NCI-H2107 (cell line): Measurements from ENCODE around the gene KTI12.
A peak's percentile ranks its signal among the peaks of the same experiment; 100 is the strongest.
"Not testable (repeated sequence)": the region's sequence is repeated elsewhere in the genome, so short reads cannot be mapped to it uniquely, and the experiment has no call there.

ENCODE experiments used
- DNase-seq: peaks from one replicate; lab custom pipeline; 2025; lab: John Stamatoyannopoulos, UW

The KTI12 gene

DNA sequence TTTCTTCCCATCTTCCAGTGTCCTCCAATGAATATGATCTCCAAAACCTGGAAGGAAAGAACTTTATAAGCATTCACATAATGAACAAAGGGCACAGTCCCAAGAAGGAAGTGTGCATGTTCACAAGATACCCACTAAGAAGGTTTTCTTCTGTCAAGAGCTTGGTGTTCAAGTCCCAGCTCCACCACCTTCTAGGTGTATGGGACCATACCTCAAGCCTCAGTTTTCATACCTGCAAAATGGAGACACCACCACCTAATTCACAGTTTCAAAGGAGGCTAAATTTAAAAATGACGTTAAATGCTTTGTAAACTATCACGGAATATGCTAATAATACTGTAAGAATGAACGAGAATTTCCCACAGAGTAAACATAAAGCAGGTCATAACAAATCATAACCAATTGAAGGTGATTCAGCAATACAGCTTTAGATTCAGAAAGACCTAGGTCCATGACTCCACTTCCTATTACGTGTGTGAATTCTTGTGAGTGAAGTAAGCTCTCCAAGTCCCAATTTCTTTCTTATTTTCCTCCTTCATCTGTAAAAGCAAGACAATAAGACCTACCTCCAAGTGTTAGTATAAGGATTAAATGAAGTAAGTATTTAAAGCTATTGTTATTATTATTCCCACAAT lies 8.1 kb upstream of the KTI12 start:
- DNase-seq = no peak

- no peak for DNase-seq
Measured at GRCh38 chr1:52037909-52038308, 4.3 kb upstream of the KTI12 start.

DNA sequence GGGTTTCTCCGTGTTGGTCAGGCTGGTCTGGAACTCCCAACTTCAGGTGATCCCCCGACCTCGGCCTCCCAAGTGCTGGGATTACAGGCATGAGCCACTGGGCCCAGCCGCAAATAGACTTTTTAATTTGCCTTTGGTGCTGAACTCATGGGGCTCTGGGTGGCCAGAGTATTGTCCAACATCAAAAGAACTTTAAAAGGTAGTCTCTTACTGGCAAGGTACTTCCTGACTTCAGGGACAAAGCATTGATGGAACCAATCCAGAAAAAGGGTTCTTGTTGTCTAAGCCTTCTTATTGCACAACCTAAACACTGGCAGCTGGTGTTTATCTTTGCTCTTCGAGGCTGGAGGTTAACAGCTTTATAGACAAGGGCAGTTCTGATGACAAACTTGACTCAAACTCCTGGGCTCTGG lies 3.8 kb upstream of the KTI12 start:
- no peak for DNase-seq

GRCh38 chr1:52034050-52034384 lies 407 bp upstream of the KTI12 start:
- no peak for DNase-seq

GRCh38 chr1:52032785-52033131 lies 852 bp downstream of the KTI12 start:
- DNase-seq = no peak

- no peak for DNase-seq
Measured at GRCh38 chr1:52032124-52032784, 1.4 kb downstream of the KTI12 start.

DNA sequence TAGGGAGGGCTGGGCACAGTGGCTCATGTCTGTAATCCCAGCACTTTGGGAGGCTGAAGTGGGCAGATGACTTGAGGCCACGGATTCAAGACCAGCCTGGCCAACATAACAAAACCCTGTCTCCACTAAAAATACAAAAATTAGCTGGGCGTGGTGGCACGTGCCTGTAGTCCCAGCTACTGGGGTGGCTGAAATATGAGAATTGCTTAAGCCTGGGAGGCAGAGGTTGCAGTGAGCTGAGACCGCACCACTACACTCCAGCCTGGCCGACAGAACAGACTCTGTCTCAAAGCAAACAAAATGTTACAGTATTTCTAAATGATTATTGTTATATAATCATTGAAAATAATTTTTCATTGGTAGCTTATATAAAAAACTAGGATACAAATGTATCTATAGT lies 4.8 kb downstream of the KTI12 start:
- DNase-seq = not testable (repeated sequence)

DNA sequence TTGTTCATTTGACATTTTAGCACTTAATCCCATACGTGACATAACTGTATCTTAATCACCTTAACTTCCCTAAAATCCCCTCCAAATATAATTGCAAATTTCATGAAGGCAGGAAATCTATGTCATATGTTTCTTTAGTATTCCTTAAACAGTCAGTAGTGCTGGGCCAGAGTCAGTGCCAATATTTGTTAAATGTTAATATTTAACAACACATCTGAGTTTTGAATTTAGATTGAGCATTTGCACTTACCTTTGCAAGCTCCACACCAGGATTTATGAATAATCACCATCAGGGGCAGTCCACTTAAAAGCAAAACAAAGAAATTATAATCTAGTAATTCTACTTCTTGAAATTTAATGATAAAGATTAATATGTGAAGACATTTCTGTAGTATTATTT lies 5.3 kb downstream of the KTI12 start:
- DNase-seq = no peak

DNA sequence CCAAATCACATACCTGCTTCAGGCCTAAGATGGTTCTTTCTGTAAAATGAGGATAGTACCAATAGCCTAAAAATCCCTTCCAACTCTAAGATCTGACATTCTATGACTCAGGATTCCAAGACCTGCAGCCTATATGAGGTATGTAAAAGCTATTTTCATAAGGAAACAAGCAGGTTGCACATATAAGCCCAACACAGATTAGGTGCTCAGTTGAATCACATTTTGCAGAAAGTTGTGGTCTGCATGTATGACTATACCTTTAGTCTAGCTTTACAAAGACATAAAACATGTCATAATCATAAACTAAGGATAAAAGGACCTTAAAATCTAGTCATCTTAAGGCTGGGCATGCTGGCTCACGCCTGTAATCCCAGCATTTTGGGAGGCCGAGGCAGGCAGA lies 7.3 kb downstream of the KTI12 start:
- no peak for DNase-seq

GRCh38 chr1:52022133-52022532 lies 11.5 kb downstream of the KTI12 start:
- DNase-seq = no peak

DNA sequence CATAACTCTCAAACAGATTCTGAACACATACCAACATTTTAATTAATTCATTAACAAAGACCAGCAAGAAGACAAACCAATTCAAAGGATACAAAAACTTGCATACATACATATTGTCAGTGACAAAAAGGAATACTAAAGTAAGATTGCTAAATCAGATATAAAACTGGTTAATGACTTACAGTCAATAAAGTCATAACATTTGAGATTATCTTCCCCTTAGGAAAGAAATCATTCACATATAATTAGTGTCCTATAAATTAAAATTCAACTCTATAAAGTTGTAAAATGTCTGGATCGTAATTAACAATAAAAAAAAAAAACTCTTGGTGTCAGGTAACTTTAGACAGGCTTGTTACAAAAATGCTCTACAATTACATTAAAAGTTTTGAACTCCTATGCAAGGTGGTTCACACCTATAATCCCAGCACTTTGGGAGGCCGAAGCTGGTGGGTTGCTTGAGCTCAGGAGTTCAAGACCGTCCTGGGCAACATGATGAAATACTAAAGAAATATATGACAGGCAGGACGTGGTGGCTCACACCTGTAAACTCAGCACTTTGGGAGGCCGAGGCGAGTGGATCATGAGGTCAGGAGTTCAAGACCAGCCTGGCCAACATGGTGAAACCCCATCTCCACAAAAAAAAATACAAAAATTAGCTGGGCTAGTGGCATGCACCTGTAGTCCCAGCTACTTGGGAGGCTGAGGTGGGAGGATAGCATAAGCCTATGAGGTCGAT lies 25.4 kb downstream of the KTI12 start:
- DNase-seq = no peak

DNA sequence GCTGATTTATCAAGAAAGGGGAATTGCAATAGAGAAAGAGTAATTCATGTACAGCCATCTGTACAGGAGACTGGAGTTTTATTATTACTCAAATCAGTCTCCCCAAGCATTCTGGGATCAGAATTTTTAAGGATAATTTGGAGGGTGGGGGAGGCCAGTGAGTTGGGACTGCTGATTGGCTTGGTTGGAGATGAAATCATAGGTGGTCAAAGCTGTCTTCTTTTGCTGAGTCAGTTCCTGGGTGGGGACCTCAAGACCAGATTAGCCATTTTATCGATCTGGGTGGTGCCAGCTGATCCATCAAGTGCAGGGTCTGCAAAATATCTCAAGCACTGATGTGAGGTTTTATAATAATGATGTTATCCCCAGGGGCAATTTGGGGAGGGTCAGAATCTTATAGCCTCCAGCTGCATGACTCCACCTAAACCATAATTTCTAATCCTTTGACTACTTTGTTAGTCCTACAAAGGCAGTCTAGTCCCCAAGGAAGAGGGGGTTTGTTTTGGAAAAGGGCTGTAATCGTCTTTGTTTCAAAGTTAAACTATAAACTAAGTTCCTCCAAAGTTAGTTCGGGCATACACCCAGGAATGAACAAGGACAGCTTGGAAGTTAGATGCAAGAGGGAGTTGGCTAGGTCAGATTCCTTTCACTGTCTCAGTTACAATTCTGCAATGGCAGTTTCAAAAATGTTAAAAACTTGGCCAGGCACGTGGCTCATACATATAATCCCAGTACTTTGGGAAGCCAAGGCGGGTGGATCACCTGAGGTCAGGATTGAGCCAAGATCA lies 26.2 kb downstream of the KTI12 start:
- DNase-seq = no peak

DNA sequence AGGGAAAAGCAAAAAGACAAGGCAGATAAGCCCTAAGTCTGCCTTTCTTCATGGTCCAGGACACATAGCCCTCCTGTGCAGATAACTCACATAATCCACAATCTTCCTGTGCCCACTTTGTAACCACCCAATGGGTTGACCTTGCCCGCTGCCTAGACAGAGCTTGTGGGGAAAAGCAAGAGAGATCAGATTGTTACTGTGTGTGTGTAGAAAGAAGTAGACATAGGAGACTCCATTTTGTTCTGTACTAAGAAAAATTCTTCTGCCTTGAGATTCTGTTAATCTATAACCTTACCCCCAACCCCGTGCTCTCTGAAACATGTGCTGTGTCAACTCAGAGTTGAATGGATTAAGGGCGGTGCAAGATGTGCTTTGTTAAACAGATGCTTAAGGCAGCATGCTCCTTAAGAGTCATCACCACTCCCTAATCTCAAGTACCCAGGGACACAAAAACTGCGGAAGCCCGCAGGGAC lies 27.5 kb downstream of the KTI12 start:
- not testable (repeated sequence) for DNase-seq

- DNase-seq = not testable (repeated sequence)
Measured at GRCh38 chr1:52005548-52005947, 28.1 kb downstream of the KTI12 start.

GRCh38 chr1:52003877-52004276 lies 29.7 kb downstream of the KTI12 start:
- DNase-seq = no peak

- peak; percentile 84 for DNase-seq
Measured at GRCh38 chr1:52002038-52002917, 31.3 kb downstream of the KTI12 start.

GRCh38 chr1:51998701-51999100 lies 34.9 kb downstream of the KTI12 start:
- no peak for DNase-seq

GRCh38 chr1:51997974-51998382 lies 35.6 kb downstream of the KTI12 start:
- DNase-seq = no peak

DNA sequence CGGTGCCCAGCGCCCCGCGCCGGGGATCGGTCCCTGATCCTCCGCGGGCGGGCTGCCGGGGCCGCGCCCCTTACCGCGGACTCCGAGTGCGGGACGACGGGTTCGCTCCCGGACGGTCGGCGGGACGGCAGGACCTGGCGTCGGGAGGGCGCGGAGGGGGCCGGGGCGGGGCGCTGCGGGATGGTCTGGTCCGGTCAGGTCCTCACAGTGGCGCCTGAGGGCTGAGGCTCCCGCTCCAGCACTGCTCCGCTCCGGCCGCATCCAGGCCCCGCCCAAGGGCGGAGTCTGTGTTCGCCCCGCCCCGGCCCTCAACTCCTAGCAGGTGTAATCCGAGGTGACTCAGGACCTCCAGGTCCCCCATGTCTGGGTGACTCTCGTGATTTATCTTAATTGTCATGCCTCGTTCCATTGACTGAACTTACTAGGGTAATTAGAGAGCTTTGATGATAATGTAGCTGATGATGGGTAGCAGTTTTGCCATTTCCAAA lies 43.1 kb downstream of the KTI12 start, which contains the start of gene RAB3B:
Gene RAB3B, minus strand, starts transcription at position 223 of the 488 bp plus-strand sequence. CDS start 13,583 bp downstream, outside the sequence.
- peak; percentile 91 for DNase-seq

DNA sequence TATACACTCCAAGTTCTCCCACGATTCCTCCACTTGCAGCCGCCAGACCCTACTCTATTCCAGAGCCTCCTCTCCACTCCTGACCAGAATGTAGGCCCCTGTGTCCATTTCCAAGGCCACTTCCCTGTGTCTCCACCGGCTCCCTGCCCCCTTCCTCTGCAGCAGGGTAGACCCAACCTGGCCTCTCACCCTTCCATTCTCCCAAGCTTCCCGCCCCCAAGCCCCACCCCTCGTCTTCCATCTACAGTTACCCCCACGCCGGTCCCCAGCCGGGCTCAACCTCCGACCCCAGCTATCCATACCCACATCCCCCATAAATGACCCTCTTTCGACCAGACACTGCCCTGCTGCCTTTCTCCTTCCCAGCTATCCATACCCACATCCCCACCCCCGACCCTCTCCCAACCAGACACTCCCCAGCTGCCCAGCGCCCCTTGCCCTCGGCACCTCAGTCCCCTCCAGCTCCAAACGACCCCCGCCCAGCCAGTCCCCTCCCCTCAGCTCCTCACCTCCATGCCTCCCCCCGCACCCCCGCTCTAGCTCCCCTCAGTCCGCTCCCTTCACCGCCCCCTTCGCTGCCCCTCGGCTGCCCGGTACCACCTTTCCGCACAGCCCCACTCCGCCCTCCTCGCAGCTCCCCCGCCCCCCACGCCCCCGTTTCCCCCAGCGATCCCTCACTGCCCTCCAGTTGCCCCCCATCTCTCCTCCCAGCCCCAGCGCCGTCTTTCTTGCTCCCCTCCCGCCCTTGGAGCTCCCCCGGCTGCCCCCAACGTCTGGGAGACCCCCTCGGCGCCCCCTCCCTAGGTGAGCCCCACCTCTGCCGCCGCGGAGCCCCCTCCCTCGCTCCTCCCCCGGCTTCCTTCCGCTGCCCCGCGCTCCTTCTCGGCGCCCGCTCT lies 43.8 kb downstream of the KTI12 start:
- no peak for DNase-seq
